ENCODE data around the gene PIK3C2G. TPM values are rescaled to one million over a fixed set of nuclear protein-coding genes. Genes with fewer than 3 reads are reported as not detected.

The PIK3C2G gene
- total and polyA plus RNA-seq, 2 of the 13 experiments (the other 11 are each of a cell fraction or from before 2014, with no cell fraction given), result not detected

DNA sequence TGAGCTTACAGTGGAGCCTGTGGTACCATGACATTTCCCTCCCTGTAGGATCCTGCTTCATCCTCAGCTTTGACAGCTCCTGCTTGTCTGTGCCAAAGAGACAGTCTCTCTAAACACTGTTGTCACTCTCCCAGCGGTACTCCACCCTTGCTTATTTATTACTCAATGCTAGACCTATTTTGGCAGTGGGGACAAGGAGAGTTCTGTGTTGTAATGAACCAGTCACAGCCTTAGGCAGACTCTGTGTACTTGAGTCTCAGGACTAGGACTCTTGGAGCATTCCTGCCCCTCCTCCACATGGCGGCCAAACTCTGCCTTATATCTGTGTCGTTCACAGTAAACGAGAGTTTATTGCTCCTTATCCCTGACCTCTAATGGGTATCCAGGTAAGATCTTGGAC, 70.9 kb downstream of the PIK3C2G start (continued):
- TF ChIP-seq, protein P1, sequence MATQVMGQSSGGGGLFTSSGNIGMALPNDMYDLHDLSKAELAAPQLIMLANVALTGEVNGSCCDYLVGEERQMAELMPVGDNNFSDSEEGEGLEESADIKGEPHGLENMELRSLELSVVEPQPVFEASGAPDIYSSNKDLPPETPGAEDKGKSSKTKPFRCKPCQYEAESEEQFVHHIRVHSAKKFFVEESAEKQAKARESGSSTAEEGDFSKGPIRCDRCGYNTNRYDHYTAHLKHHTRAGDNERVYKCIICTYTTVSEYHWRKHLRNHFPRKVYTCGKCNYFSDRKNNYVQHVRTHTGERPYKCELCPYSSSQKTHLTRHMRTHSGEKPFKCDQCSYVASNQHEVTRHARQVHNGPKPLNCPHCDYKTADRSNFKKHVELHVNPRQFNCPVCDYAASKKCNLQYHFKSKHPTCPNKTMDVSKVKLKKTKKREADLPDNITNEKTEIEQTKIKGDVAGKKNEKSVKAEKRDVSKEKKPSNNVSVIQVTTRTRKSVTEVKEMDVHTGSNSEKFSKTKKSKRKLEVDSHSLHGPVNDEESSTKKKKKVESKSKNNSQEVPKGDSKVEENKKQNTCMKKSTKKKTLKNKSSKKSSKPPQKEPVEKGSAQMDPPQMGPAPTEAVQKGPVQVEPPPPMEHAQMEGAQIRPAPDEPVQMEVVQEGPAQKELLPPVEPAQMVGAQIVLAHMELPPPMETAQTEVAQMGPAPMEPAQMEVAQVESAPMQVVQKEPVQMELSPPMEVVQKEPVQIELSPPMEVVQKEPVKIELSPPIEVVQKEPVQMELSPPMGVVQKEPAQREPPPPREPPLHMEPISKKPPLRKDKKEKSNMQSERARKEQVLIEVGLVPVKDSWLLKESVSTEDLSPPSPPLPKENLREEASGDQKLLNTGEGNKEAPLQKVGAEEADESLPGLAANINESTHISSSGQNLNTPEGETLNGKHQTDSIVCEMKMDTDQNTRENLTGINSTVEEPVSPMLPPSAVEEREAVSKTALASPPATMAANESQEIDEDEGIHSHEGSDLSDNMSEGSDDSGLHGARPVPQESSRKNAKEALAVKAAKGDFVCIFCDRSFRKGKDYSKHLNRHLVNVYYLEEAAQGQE (IDR thresholded peaks at IDR 0.05; ENCODE audit: borderline replicate concordance in 1 of 2, low read depth in 1 of 2, low read length in 2 of 2), result no peak
- no peak for TF ChIP-seq POLR2AphosphoS5 (IDR thresholded peaks at IDR 0.05; ENCODE audit: low read depth, low read length)
- no peak for TF ChIP-seq SIX4 (CRISPR knock-in tag; IDR thresholded peaks at IDR 0.05)

DNA sequence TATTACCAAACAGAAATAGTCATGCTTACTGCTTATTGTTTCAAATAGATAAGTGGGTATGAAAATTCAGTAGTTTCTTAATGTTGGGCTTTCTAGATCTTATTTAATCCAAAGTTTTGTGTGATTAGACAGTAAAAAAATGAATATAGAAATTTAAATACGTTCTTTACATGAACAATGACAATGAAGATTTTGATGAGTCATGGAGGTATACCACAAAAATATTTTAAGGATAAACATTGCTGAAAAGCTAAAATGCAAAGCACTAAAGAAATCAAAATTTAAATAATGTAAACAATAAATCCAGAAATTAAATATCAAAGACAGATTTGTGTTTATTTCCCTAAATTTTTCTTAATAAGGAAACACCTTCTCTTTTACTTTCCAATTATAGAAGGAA, 78.3 kb downstream of the PIK3C2G start:
- BruUV-seq (replicated peaks), result no TSS peak
- DNase-seq (ENCODE audit: low spot score) (no peak), FAIRE-seq (no peak), ATAC-seq (no peak)
- in situ Hi-C loops (cut with HindIII; ENCODE audit: extremely low pct_ligation_motif_present, low pct_unique_long_range_greater_than_20kb), result no loop called here
- H3K4me3 ChIP-seq (replicated peaks in 1 of 3; ENCODE audit: insufficient read depth in 1 of 3, low read depth in 2 of 3, low read length in 3 of 3), result no peak overlapping the region
- no peak overlapping the region for H3K9ac ChIP-seq (ENCODE audit: insufficient read depth, low read depth, low read length)
- no peak overlapping the region for H2AFZ ChIP-seq (ENCODE audit: low read length)
- H3K4me1 ChIP-seq (ENCODE audit: insufficient read depth, low read length), result no peaks in the 10 kb centered on the region
- no peaks in the 10 kb centered on the region for H4K20me1 ChIP-seq (ENCODE audit: insufficient read depth, low read length)
- H3K4me2 ChIP-seq (ENCODE audit: low read depth, low read length), result no peak overlapping the region
- TF ChIP-seq THYN1 (CRISPR knock-in tag; IDR thresholded peaks at IDR 0.05; ENCODE audit: borderline replicate concordance, low read depth) (no peak), NFE2L2 (IDR thresholded peaks at IDR 0.05; ENCODE audit: low read length) (peak; percentile 64; the same call in 1 of the 2 replicates)
- CTCF ChIA-PET (ENCODE audit: low intra/inter-chr PET ratio, low total read pairs), result no interaction called here
- POLR2A ChIA-PET, result no interaction called here
- no peaks in the 10 kb centered on the region for H3K36me3 ChIP-seq (replicated peaks in 1 of 2; ENCODE audit: control insufficient read depth in 1 of 2, insufficient read depth in 2 of 2, low read length in 2 of 2)
- no peak overlapping the region for H3K27ac ChIP-seq (ENCODE audit: extremely low read length, insufficient read depth, low read length)
- 4% methylated on average over 1 of the region's 1 CpG for WGBS (ENCODE audit: low lambda C conversion rate)
- no peaks in the 10 kb centered on the region for H3K79me2 ChIP-seq (ENCODE audit: insufficient read depth, low read length)
- no peaks in the 10 kb centered on the region for H3K9me3 ChIP-seq (ENCODE audit: low read length)
- no peaks in the 10 kb centered on the region for H3K27me3 ChIP-seq (ENCODE audit: control insufficient read depth in 1 of 2, insufficient read depth in 2 of 2, low read length in 2 of 2)
- intact Hi-C loops (cut with micrococcal nuclease; ENCODE audit: unreplicated experiment), result no loop called here
